ENCODE data around the gene SH2D1A.

GRCh38 chrX:124325732-124326131, 20.6 kb upstream of the SH2D1A start:
- TF ChIP-seq CTCF (conservative IDR thresholded peaks at IDR 0.05; ENCODE audit: low read length) (no peak), EZH2phosphoT487 (IDR thresholded peaks at IDR 0.05; ENCODE audit: borderline replicate concordance) (no peak)
